Endothelial cell of umbilical vein (primary cell): ENCODE results near the gene CHPF2. TPM values are rescaled to one million over a fixed set of nuclear protein-coding genes. Genes with fewer than 3 reads are reported as not detected.

Experiments used
- BruUV-seq: library from RNA; stranded (reverse); fragments of 400-500 nt; replicated peaks from 2 replicates; lab custom pipeline; 2021; lab: Mats Ljungman, UMichigan
- CTCF ChIA-PET: fragments of 300-600, 350-600 bp; sonication (Branson Sonifier 250); formaldehyde crosslinking; loops from one replicate; lab custom pipeline; 2021; ENCODE audit warnings: antibody characterized with exemption, inconsistent platforms; lab: Charles Lee
- POLR2A ChIA-PET: fragments of 300-600, 350-600 bp; sonication (Branson Sonifier 250); formaldehyde crosslinking; loops from one replicate; lab custom pipeline; 2021; ENCODE audit warnings: antibody characterized with exemption, inconsistent platforms; lab: Charles Lee
- DNase-seq: peaks from one replicate; pipeline ENCODE4 v3.0.0-alpha.2; 2011; ENCODE audit warnings: low read depth, low spot score
- FAIRE-seq: peaks from 2 replicates; lab custom pipeline; 2011; peaks lifted over from hg19 to GRCh38; lab: Jason Lieb, UNC
- H2AFZ ChIP-seq: 2 replicates; pipeline ENCODE4 v1.6.0; 2012; ENCODE audit warnings: low read depth, low read length, control low read depth, inconsistent platforms
- H3K27ac ChIP-seq: 2 replicates; pipeline ENCODE4 v1.5.1; 2011; ENCODE audit warnings: low read depth, mild to moderate bottlenecking, control low read depth, low read length, moderate library complexity; ENCODE audit not compliant: insufficient read depth
- H3K27me3 ChIP-seq, 2 experiments: 2 replicates each; pipeline versions ENCODE4 v1.6.0 to v1.6.1; 2011; ENCODE audit warnings: low read length in 2 of 2, mixed read lengths in 1 of 2; ENCODE audit not compliant: control insufficient read depth in 2 of 2, insufficient read depth in 2 of 2
- H3K36me3 ChIP-seq, 2 experiments: 2 replicates in 1 of 2; 3 replicates in 1 of 2; pipeline ENCODE4 v1.5.1; 2011; ENCODE audit warnings: low read length in 2 of 2, mild to moderate bottlenecking in 1 of 2, moderate library complexity in 1 of 2; ENCODE audit not compliant: control insufficient read depth in 2 of 2, insufficient read depth in 2 of 2; ENCODE audit errors: extremely low read depth in 1 of 2
- H3K4me1 ChIP-seq: 3 replicates; pipeline ENCODE4 v1.5.1; 2011; ENCODE audit warnings: mild to moderate bottlenecking, low read length; ENCODE audit not compliant: control insufficient read depth, insufficient read depth; ENCODE audit errors: extremely low read depth
- H3K4me2 ChIP-seq: 2 replicates; pipeline ENCODE4 v1.6.1; 2011; ENCODE audit warnings: low read length, control low read depth, mixed read lengths; ENCODE audit not compliant: insufficient read depth
- H3K4me3 ChIP-seq, 3 experiments: fragments of 200-600 bp in 1 of 3; sonication (generic), shearing (Covaris generic) in 1 of 3; replicated peaks in 1 of 3; 2 replicates each; pipeline ENCODE4 v1.5.1; 2011 to 2016; ENCODE audit warnings: control low read depth in 3 of 3, low read length in 3 of 3, mild to moderate bottlenecking in 2 of 3, inconsistent platforms in 1 of 3, low read depth in 1 of 3, moderate library complexity in 1 of 3; ENCODE audit not compliant: insufficient read depth in 1 of 3
- H3K79me2 ChIP-seq: 2 replicates; pipeline ENCODE4 v1.6.0; 2012; ENCODE audit warnings: low read length, inconsistent platforms; ENCODE audit not compliant: control insufficient read depth, insufficient read depth
- H3K9ac ChIP-seq: replicated peaks from 2 replicates; pipeline ENCODE3; 2011; ENCODE audit warnings: low read length, control low read depth; ENCODE audit not compliant: insufficient read depth; ENCODE audit errors: extremely low read depth
- H3K9me1 ChIP-seq: replicated peaks from 3 replicates; pipeline ENCODE4 v1.6.0; 2011; ENCODE audit warnings: mild to moderate bottlenecking, low read length; ENCODE audit not compliant: control insufficient read depth, insufficient read depth; ENCODE audit errors: extremely low read depth
- H3K9me3 ChIP-seq: replicated peaks from 2 replicates; pipeline ENCODE4 v1.5.1; 2012; ENCODE audit warnings: low read length, inconsistent platforms; ENCODE audit not compliant: control insufficient read depth, insufficient read depth
- H4K20me1 ChIP-seq: replicated peaks from 2 replicates; pipeline ENCODE3; 2011; ENCODE audit warnings: mild to moderate bottlenecking, low read length; ENCODE audit not compliant: control insufficient read depth, insufficient read depth; ENCODE audit errors: extremely low read depth
- EZH2 ChIP-seq: IDR thresholded peaks from 2 replicates; pipeline ENCODE4 v1.6.1; 2012; ENCODE audit warnings: borderline replicate concordance, low read depth, mild to moderate bottlenecking, moderate library complexity, low read length, inconsistent platforms; ENCODE audit not compliant: severe bottlenecking
- FOS ChIP-seq: IDR thresholded peaks from 2 replicates; pipeline ENCODE4 v1.6.1; 2011; ENCODE audit warnings: mild to moderate bottlenecking, low read length, moderate library complexity, borderline replicate concordance; ENCODE audit not compliant: insufficient read depth
- GATA2 ChIP-seq: IDR thresholded peaks from 2 replicates; pipeline ENCODE4 v1.7.0; 2011; ENCODE audit warnings: low read depth, mild to moderate bottlenecking, moderate library complexity, mixed read lengths, low read length; ENCODE audit not compliant: insufficient read length, insufficient read depth
- JUN ChIP-seq: IDR thresholded peaks from 2 replicates; pipeline ENCODE4 v1.6.1; 2011; ENCODE audit warnings: borderline replicate concordance, low read depth; ENCODE audit not compliant: insufficient read length, insufficient read depth
- MAX ChIP-seq: IDR thresholded peaks from 2 replicates; pipeline ENCODE4 v1.6.1; 2011; ENCODE audit not compliant: insufficient read depth, insufficient read length
- MYC ChIP-seq: IDR thresholded peaks from one replicate; pipeline ENCODE4 v1.6.1; 2011; ENCODE audit warnings: mild to moderate bottlenecking, low read depth, low read length
- POLR2A ChIP-seq: IDR thresholded peaks from 2 replicates; pipeline ENCODE4 v1.6.1; 2012; ENCODE audit warnings: low read depth, mild to moderate bottlenecking, control low read depth, low read length
- POLR2AphosphoS5 ChIP-seq: IDR thresholded peaks from 2 replicates; pipeline ENCODE4 v1.6.1; 2012; ENCODE audit warnings: low read depth, mild to moderate bottlenecking, control low read depth, low read length, moderate library complexity; ENCODE audit not compliant: insufficient read depth
- dilution Hi-C: fragments of 300-500 bp; cut with MboI; formaldehyde crosslinking; loops from one replicate; pipeline ENCODE4 v1.15.0; 2019; ENCODE audit warnings: low sequenced_read_pairs; ENCODE audit not compliant: extremely low pct_ligation_motif_present
- intact Hi-C: fragments of 100-400 bp; cut with micrococcal nuclease; formaldehyde crosslinking; loops from one replicate; pipeline ENCODE4 v1.10.0; 2022
- polyA plus RNA-seq, 4 experiments: library from polyadenylated mRNA; depleted of rRNA in 3 of 4; stranded (reverse) in 3 of 4; unstranded in 1 of 4; fragments of >200 nt; gene quantifications; 2 replicates each; pipeline versions ENCODE4 v1.2.1 to v1.2.3, GENCODE V29; 2011 to 2012; ENCODE audit warnings: missing spikeins in 1 of 4
- total RNA-seq: library from RNA; stranded (reverse); gene quantifications from 2 replicates; pipeline ENCODE4 v1.2.3, GENCODE V29; 2021
- TF ChIP-seq, protein P1 (sequence below), 2 donors: IDR thresholded peaks; 1 replicate in 1 of 2; 2 replicates in 1 of 2; pipeline ENCODE4 v1.5.1; 2011; ENCODE audit warnings: low read length in 2 of 2, mild to moderate bottlenecking in 2 of 2, moderate library complexity in 2 of 2, control low read depth in 1 of 2, inconsistent platforms in 1 of 2, low read depth in 1 of 2; ENCODE audit not compliant: insufficient read depth in 1 of 2; ENCODE audit errors: extremely low read depth in 1 of 2

CHPF2 gene
- total and polyA plus RNA-seq, 2 donors (not counting 3 experiments of a cell fraction or from before 2014, with no cell fraction given) = 72.8 to 75.0 TPM

DNA sequence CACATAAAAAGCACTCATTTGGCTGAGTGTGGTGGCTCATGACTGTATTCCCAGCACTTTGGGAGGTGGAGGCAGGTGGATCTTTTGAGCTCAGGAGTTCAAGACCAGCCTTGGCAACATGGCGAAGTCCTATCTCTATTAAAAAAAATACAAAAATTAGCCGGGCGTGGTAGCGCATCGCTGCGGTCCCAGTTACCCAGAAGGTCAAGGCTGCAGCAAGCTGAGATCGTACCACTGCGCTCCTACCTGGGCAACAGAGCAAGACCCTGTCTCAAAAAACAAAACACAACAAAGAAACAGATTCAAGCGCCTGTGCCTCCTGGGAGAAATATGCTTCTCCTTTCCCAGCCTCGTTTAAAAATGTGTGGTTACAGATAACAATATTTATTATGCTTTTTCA, 3.0 kb upstream of the CHPF2 start:
- Histone ChIP-seq H3K79me2 (peaks cover 34% of the 10 kb centered on the region), H4K20me1 (no peaks in the 10 kb centered on the region), H3K9me1 (no peaks in the 10 kb centered on the region), H3K27ac (no peak overlapping the region), H3K4me1 (peaks cover 30% of the 10 kb centered on the region), H3K9me3 (no peaks in the 10 kb centered on the region), H3K9ac (no peak overlapping the region), H3K36me3 (peaks cover 5 to 7% of the 10 kb centered on the region in 2 experiments), H3K4me3 (no peak overlapping the region), H3K27me3 (no peaks in the 10 kb centered on the region), H2AFZ (no peak overlapping the region), H3K4me2 (no peak overlapping the region)
- DNase-seq (no peak), FAIRE-seq (no peak)
- ChIA-PET CTCF (interaction anchor here (6.3 kb wide), 1 partner anchor 14 kb away, joined by 52 read pairs; no protein-coding TSS in a partner anchor), POLR2A (no interaction called here)
- TF ChIP-seq JUN (no peak), MAX (no peak), GATA2 (no peak), POLR2AphosphoS5 (no peak), FOS (no peak), EZH2 (no peak), POLR2A (no peak), MYC (no peak)
- TF ChIP-seq, protein P1, sequence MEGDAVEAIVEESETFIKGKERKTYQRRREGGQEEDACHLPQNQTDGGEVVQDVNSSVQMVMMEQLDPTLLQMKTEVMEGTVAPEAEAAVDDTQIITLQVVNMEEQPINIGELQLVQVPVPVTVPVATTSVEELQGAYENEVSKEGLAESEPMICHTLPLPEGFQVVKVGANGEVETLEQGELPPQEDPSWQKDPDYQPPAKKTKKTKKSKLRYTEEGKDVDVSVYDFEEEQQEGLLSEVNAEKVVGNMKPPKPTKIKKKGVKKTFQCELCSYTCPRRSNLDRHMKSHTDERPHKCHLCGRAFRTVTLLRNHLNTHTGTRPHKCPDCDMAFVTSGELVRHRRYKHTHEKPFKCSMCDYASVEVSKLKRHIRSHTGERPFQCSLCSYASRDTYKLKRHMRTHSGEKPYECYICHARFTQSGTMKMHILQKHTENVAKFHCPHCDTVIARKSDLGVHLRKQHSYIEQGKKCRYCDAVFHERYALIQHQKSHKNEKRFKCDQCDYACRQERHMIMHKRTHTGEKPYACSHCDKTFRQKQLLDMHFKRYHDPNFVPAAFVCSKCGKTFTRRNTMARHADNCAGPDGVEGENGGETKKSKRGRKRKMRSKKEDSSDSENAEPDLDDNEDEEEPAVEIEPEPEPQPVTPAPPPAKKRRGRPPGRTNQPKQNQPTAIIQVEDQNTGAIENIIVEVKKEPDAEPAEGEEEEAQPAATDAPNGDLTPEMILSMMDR (IDR thresholded peaks at IDR 0.05; ENCODE audit: extremely low read depth in 1 of 2, insufficient read depth in 1 of 2, low read depth in 1 of 2, low read length in 2 of 2) = no peak
- dilution Hi-C loops (no loop called here), intact Hi-C loops (no loop called here)
- BruUV-seq = no TSS peak
